ENCODE data around the gene MRPL40.
A peak's percentile ranks its signal among the peaks of the same experiment; 100 is the strongest.

The MRPL40 gene

DNA sequence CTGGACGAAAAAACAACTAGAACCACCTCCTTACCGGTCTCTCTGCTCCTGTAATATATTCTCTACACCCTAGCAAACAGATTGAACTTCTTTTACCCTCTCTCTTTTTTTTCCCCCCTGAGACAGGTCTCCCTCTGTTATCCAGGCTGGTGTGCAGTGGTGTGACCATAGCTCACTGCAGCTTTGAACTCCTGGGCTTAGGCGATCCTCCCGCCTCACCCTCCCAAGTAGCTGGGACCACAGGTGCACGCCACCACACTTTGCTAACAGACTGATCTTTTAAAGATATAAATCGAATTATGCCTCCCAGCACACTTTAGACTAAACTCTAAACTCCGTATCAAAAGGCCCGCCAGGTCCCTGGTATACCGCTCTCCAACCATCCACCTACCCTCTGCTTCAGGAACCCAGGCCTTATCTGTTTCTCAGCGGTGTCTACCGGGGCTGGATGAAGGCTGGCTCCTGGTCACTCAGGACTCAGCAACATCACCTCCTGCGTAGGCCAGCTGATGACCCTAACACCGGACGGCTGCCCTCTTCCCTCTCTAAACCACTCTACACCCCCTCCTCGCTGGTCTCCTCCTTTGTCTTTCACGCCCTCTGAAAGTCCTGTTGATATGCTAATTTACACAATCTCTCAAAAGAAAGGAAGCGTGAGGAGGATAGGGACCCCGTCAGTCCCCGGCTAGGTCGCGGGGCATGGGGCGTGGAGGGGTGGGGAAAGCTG lies 14.4 kb downstream of the MRPL40 start:
- no peaks in the 10 kb centered on the region for H3K9me3 Mint-ChIP-seq
- H3K4me1 Mint-ChIP-seq: peaks cover 63% of the 10 kb centered on the region

DNA sequence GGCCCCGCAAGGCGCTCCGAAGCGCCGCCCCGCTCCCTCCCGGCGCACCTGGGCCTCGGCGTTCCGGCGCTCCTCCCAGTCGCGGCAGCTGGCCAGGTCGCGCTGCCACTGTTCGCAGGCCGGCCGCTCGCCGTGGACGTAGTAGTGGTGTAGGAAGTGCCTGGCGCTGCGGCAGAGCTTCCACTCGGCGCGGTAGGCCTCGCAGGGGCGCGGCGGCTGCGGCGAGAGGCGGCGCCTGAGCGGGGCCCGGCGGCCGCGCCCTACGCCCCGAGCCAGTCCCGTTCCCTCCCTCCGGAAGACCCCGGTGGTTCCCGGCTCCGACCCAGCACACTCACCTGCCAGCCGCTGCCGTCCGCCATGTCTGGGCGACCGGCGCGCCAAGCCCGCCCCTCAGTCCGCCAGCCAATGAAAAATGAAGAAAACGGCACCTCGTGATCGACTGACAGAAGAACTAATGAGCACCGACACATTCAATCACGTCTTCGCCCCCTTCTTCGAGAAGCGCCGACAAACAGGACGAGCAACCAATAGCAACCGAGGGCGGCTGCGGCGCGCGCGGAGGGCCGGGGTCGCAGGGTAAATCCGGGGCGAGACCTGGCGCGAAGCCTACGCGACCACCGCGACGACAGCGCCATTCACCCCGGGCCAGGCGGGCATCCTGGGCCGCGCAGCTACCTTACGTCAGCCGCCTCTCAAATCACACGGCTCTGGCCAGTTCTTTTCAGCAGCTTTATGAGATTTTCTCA lies 15.2 kb downstream of the MRPL40 start, which contains the start of gene C22orf39:
Gene C22orf39 (minus strand): TSS at position 382 of the 746 bp plus-strand sequence. CDS start 23 bp downstream, at position 359.
- DNase-seq (peak; percentile 87 to 91), ATAC-seq (peak; percentile 86)
- Mint-ChIP-seq H3K27ac (peak within 1 kb of the TSS; percentile 96 to 97), H3K27me3 (no peaks in the 10 kb centered on the region), H3K4me3 (peak within 1 kb of the TSS; percentile 95 to 98), H3K4me1 (peaks cover 63% of the 10 kb centered on the region), H3K9me3 (no peaks in the 10 kb centered on the region)

More for the DNA sequence above, 14.4 kb downstream of the MRPL40 start:
- ATAC-seq: no peak
- Mint-ChIP-seq H3K27ac (peak overlapping the region; percentile 72 to 95), H3K4me3 (peak overlapping the region; percentile 95 to 98), H3K27me3 (no peaks in the 10 kb centered on the region)
- no peak for DNase-seq

DNA sequence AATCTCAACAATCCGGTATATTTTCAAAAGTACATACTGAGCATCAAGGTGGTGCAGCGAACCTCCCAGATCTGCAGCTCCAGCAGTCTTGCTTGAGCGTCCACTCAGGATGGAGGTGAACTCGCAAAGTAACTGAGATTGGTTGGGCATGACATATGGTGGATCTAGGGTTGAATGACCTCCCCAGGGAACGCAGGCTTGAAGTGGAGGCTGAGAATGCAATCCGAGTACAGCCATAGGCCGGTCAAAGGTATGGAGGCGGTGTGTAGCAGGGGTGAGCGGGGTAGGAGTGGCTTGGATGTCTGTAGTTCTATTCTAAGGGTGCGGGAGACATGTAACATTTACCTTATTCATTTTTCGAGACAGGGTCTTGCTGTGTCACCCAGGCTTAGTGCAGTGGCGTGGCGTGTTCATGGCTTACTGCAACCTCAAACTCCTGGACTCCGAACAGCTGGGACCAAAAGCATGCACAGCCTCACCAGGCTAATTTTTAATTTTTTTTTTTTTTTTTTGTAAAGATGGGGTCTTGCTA lies 15.8 kb downstream of the MRPL40 start:
- peaks cover 60% of the 10 kb centered on the region for H3K4me1 Mint-ChIP-seq
- no peaks in the 10 kb centered on the region for H3K27me3 Mint-ChIP-seq
- H3K27ac Mint-ChIP-seq: peak overlapping the region; percentile 96 to 97
- peak; percentile 13 for ATAC-seq
- peak in 1 of 2 donors; percentile 21 for DNase-seq
- no peaks in the 10 kb centered on the region for H3K9me3 Mint-ChIP-seq
- peak overlapping the region; percentile 95 to 98 for H3K4me3 Mint-ChIP-seq

DNA sequence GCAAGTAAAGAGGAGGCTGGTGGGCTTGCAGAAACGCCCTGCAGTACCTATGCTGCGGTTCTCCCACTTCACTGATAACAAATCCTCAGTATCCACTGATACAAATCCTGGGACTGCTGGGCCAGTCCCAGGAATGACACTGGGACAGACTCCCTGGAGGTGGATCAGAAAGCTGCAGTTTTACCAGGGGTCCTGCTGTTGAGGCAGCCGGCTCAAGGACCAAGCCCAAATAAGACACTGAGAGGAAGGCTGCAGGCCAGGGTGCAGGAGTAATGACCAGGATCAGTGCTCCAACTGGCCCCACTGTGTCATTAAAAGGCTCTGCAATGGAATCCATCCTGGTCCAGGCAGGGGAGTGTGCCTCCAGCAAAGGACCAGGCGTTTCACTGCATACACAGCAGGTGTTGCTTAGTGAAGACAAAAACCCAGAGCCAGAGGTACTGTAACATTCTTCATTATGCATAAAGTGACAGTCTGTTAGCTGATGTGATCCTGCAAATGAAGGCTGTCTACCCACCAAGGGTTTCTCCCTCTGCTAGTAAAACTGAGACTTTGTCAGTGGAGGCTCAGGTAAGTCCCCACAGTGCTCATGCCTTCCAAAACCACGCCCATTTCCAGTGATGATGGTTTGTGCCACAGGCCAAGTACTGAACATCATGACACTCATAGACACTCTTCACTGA lies 16.5 kb downstream of the MRPL40 start:
- DNase-seq: peak; percentile 19 to 80
- no peaks in the 10 kb centered on the region for H3K9me3 Mint-ChIP-seq
- H3K27me3 Mint-ChIP-seq: no peaks in the 10 kb centered on the region
- H3K4me1 Mint-ChIP-seq: peaks cover 52% of the 10 kb centered on the region
- peak overlapping the region; percentile 95 to 98 for H3K4me3 Mint-ChIP-seq
- H3K27ac Mint-ChIP-seq: peak overlapping the region in 1 of 2 donors; percentile 43
- ATAC-seq: peak; percentile 86

DNA sequence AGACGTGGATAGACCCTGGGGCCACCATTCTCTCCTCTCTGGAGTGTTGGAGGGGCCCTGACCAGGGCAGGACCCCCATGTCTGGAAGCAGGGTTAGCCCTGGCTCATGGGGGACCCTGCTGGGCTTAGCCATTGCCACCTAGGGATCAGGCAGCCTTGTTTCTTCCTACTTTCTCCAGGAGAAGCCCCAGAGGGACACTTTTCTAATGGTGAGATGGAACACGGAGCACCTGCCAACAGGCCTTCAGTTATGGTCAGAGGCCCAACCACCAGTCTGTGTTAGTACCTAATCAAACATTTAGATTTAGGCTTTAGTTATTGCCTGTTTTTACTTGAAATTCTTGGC lies 17.1 kb downstream of the MRPL40 start:
- ATAC-seq (no peak), DNase-seq (no peak)
- no peak overlapping the region for H3K4me3 Mint-ChIP-seq

DNA sequence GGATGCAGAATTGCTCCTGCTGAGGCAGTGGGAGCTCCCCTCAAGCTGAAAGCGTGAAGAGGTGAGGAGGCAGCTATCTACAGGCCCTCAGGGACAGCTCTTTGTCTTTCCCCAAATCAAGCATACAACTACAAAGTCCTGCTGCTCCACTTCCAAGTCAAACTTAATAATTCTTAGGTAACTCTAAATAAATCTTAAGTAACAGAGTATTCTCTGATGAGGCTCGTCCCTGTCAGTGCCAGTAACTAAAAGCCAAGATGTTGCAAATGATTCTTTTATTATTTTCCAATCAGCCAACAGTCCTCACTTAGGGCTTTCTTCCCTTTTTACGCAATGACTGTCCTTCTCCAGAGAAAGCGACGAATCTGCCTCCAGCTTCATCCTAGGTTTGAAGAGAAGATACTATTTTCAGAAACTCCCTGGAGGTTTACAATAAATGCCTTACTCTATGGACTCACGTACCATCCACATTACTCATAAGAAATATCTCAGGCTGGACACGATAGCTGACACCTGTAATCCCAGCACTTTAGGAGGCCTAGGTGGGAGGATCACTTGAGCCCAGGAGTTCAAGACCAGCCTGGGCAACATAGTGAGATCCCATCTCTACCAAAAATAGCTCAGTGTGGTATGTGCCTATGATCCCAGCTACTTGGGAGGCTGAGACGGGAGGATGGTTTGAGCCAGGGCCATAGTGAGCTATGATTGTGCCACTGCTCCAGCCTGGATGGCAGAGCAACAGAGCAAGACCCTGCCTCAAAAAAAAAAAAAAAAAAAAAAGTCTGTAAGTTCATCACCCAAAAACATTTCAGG lies 18.2 kb downstream of the MRPL40 start:
- H3K9me3 Mint-ChIP-seq: no peaks in the 10 kb centered on the region
- DNase-seq (no peak), ATAC-seq (no peak)
- H3K4me1 Mint-ChIP-seq: peaks cover 35% of the 10 kb centered on the region
- H3K27me3 Mint-ChIP-seq: no peaks in the 10 kb centered on the region
- no peak overlapping the region for H3K27ac Mint-ChIP-seq
- no peak overlapping the region for H3K4me3 Mint-ChIP-seq

More for the DNA sequence above, 17.1 kb downstream of the MRPL40 start:
- H3K27ac Mint-ChIP-seq: no peak overlapping the region
- peaks cover 47% of the 10 kb centered on the region for H3K4me1 Mint-ChIP-seq
- H3K27me3 Mint-ChIP-seq: no peaks in the 10 kb centered on the region
- H3K9me3 Mint-ChIP-seq: no peaks in the 10 kb centered on the region

DNA sequence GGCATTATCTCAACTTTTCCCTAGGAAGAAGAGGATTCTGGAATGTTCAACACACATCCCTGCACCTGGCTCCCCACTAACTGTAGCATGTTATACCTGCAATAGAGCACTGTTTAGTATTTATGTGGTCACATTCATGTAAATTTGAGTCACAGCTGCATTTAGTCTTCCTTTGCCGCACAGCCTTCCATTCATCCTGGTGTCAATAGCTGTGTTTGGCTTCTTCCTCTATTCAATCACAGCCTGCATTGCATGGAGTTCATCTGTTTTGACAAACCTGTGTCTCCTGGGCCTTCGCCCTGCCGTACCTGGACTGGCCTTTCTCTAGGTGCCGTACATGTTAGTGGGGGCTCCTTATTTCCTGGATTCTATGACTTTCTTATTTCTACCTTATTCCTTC lies 19.2 kb downstream of the MRPL40 start:
- ATAC-seq (no peak), DNase-seq (no peak)
- Mint-ChIP-seq H3K27ac (peak overlapping the region in 1 of 2 donors; percentile 22), H3K4me3 (no peak overlapping the region), H3K27me3 (no peaks in the 10 kb centered on the region), H3K4me1 (peaks cover 25% of the 10 kb centered on the region), H3K9me3 (no peaks in the 10 kb centered on the region)

DNA sequence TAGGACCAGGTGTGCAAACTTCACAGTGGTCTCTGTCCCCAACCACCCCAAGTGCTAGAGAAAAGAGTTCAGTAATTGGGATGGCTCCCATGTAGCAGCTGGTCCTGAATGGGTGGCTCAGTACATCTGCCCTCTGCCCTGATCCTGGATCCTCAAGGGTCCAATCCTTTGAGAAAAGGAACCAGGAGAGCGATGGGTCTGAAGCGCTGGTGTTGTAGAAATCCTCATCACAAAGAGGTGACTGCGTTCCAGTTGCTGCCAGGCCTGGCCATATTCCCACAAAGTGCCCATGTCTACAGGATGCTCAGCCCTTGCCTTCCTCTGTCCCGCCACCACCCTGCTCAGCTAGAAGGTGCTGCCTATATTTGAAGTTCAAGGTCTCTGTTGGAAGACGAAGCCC lies 21.4 kb downstream of the MRPL40 start:
- no peaks in the 10 kb centered on the region for H3K9me3 Mint-ChIP-seq
- H3K27ac Mint-ChIP-seq: no peak overlapping the region
- ATAC-seq (no peak), DNase-seq (no peak)
- no peak overlapping the region for H3K4me3 Mint-ChIP-seq
- H3K27me3 Mint-ChIP-seq: no peaks in the 10 kb centered on the region
- peaks cover 10% of the 10 kb centered on the region for H3K4me1 Mint-ChIP-seq

DNA sequence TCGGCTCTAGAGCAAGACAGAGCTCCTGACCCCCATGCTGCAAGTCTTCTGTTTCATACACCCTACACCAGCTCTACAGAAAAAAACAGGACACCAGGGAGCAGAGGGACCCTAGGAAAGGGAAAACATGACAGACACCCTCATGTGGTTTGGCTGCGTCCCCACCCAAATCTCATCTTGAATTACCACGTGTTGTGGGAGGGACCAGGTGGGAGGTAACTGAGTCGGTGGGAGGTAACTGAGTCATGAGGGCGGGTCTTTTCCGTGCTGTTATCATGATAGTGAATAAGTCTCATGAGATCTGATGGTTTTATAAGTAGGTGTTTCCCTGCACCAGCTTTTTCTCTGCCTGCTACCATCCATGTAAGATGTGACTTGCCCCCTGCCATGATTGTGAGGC lies 21.8 kb downstream of the MRPL40 start:
- H3K27me3 Mint-ChIP-seq: no peaks in the 10 kb centered on the region
- peaks cover 6% of the 10 kb centered on the region for H3K4me1 Mint-ChIP-seq
- DNase-seq: no peak
- H3K9me3 Mint-ChIP-seq: no peaks in the 10 kb centered on the region
- H3K4me3 Mint-ChIP-seq: no peak overlapping the region
- no peak for ATAC-seq
- peak overlapping the region in 1 of 2 donors; percentile 72 for H3K27ac Mint-ChIP-seq

DNA sequence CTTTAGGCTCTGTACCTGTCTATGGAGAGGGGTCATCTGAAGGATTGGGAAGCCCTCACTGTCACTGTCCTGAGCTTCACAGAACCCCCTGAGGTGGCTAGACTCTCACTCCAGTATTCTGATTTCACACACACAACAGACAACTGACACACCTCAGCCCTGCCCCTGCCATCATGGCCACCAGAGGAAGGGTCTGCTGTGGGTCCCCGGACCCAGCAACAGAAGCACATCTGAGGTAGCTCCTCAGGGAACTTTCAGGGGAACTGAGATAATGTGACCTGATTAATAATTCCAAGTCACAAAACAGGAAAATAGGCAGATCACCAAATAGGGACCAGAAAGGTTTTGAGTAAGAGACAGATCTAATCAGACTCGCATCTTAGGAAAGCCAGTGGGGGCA lies 22.7 kb downstream of the MRPL40 start:
- no peak for ATAC-seq
- Mint-ChIP-seq H3K4me3 (no peak overlapping the region), H3K9me3 (no peaks in the 10 kb centered on the region), H3K27me3 (no peaks in the 10 kb centered on the region), H3K4me1 (no peaks in the 10 kb centered on the region), H3K27ac (peak overlapping the region in 1 of 2 donors; percentile 1)
- no peak for DNase-seq

DNA sequence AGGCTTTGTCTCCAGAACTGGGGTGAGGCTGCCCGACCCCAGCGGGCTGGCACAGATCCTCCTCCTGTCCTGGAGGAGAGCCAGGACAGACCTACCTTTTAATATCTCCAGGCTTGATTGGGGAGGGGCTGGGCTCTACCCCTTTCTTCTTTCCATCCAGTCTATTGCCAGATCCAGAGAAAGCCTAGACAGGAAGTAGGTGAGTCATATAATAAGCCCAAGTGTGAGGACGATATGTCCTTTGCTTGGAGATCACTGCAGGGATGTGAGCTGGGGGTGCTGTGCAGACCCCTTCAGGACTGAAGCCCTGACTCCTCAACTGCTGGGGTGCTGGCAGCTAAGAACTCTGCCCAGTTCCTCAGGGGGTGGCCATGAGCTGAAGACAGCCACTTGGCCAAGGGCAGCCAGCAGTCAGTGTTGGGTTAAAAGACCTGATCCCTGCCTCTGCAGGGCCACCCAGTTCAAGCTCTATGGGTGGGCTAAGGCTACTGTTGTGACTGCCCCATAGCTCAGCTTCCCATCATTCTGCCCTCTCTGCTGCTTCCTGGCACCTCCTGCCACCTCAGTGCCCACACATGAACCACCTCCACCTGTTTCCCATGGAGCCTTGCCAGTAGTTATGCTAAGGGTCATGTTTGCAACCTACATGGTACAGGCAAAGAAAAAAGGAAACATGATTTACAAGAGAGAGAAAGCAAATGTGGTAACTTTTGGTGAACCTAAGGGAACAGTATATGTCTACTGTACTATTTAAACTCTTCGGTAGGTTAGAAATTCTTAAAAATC lies 23.4 kb downstream of the MRPL40 start:
- Mint-ChIP-seq H3K4me1 (no peaks in the 10 kb centered on the region), H3K27ac (peak overlapping the region in 1 of 2 donors; percentile 1)
- DNase-seq: no peak

DNA sequence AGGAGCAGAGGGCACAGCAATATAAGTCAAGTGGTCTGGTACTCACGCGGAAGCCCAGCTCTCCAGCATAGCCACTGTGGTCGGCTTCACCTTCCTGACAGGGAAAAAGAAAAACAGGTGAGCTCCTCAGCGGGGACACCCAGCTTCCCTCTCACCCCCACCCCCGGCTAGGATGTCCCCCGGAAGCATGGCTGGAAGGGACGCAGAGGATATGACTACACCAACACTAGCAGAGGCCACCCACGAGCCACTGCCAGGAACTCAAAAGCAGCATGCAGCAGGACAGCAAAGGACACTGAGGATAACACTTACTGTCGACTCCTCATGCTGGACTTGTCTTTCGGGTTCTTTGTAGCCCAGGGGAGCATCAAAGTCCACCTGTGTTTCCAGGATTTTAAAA lies 24.2 kb downstream of the MRPL40 start:
- ATAC-seq (no peak), DNase-seq (no peak)
- Mint-ChIP-seq H3K4me1 (no peaks in the 10 kb centered on the region), H3K9me3 (no peaks in the 10 kb centered on the region), H3K4me3 (no peak overlapping the region), H3K27ac (no peak overlapping the region), H3K27me3 (no peaks in the 10 kb centered on the region)

More for the DNA sequence above, 23.4 kb downstream of the MRPL40 start:
- no peak overlapping the region for H3K4me3 Mint-ChIP-seq
- no peak for ATAC-seq
- H3K9me3 Mint-ChIP-seq: no peaks in the 10 kb centered on the region
- no peaks in the 10 kb centered on the region for H3K27me3 Mint-ChIP-seq

DNA sequence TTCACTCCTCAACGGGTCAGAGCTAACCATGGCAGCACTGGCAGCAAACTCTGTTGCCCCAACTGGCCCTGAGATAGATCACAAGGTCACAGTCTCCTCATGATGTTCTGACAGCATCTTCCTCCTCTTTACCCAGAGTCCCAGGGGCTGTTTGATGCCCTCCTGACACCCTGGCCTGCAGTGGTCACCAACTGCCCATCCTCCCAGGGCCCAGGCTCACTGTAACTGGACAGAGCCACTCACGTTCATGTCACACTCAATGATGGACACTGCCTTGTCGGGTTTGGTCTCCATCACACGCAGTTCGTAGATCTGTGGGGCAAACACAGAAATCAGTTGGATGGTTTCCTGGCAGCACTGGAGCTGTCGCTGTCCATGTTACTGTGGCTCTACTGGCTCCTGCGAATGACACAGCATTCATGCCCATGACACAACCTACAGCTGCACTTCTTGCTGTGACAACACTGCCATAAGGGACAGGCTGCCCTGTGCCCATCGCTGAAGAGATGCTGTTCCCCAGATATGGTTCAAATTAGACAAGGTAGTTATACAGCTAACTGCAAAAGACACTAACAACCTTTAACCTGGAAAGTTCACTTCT lies 25.6 kb downstream of the MRPL40 start:
- Mint-ChIP-seq H3K27ac (no peak overlapping the region), H3K27me3 (no peaks in the 10 kb centered on the region), H3K4me1 (no peaks in the 10 kb centered on the region), H3K9me3 (no peaks in the 10 kb centered on the region), H3K4me3 (no peak overlapping the region)
- DNase-seq: no peak
- no peak for ATAC-seq

DNA sequence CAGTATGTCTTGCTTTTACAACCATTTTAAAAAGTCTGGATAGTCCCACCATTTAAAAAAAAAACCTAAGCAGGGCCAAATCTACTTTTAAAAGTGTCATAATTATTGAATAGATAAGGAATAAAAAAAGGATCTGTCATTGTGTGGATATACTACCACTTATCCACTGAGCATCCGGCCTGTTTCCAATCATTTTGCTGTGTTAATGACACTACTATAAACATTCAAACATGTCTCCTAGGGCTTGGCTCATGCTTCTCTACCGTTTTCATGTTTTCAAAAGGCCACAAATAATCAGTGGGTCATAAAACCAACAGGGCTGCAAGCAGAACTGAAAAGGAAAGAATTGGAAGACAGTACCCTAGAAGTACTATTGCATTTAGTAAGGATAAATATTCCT lies 27.7 kb downstream of the MRPL40 start:
- H3K27me3 Mint-ChIP-seq: no peaks in the 10 kb centered on the region
- ATAC-seq (no peak), DNase-seq (no peak)
- H3K9me3 Mint-ChIP-seq: no peaks in the 10 kb centered on the region
- no peak overlapping the region for H3K4me3 Mint-ChIP-seq
- H3K4me1 Mint-ChIP-seq: no peaks in the 10 kb centered on the region
- no peak overlapping the region for H3K27ac Mint-ChIP-seq
